Embryonic facial prominence (tissue), 1 donor: ENCODE data around the gene SFN.
"Not testable (repeated sequence)": the region's sequence is repeated elsewhere in the genome, so short reads cannot be mapped to it uniquely, and the experiment has no call there.

ENCODE experiments used
- DNase-seq: peaks from one replicate; pipeline ENCODE4 v3.0.0-alpha.2; 2016; ENCODE audit errors: extremely low spot score

The SFN gene

DNA sequence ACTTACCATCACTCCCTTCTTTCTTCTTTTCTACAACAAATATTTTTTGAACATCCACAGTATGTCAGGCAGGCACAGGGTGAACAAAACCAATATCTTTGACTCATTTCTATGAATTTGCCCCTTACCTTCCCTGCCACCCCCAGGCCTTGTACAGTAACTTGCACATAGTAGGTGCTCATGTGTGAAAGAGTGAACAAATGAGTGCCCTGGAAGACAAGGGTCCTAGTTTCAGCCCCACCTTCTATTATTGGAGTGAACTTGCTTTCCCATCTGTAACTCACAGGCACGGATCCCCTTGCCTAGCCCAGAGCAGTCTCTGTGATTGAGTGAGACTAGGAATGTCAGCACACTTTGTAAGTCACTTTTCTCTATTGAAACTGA is 23.6 kb upstream of the SFN start:
- no peak for DNase-seq

DNA sequence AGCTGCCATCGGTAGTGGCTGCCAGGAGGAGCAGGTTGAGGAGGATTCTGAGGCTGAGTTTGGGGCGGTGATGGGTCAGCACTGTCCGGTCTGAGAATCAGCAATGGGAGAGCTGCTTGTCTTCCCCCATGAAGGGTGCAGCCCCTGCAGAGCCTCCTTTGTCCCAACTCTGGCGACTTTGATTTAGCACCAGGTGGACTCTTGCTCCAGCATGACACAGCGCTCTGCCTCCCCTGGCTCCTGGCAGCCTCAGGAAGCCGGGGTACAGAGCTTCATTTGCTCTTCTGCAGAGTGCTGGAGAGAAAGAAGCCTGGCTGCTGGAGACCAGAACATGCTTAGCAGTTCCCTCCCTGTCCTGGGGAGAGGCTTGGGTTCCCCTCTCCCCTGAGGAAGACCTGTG is 23.2 kb upstream of the SFN start:
- DNase-seq, result no peak

DNA sequence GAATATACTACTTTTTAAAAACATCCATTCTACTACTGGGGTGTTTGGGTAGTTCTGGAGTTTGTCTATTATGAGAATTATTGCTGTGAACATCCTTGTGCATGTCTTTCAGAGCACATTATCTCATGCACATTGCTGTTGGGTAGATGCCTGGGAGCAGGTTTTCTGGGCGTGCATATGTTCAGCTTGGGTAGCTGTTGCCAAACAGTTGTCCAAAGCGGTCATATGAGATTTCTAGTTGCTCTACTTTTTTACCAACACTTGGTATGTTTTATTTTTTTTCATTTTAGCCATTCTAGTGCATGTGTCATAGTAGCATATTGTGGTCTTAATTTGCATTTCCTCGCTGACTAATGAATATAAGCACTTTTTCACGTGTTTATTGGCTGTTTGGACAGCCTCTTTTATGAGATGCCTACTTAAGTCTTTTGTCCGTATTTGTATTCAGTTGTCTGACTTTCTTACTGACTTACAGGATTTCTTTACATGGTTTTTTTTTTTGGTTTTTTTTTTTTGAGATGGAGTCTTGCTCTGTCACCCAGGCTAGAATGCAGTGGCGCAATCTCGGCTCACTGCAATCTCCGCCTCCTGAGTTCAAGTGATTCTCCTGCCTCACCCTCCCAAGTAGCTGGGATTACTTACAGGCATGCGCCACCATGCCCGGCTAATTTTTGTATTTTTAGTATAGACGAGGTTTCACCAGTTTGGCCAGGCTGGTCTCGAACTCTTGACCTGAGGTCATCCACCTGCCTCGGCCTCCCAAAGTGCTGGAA is 18.3 kb upstream of the SFN start:
- no peak for DNase-seq

DNA sequence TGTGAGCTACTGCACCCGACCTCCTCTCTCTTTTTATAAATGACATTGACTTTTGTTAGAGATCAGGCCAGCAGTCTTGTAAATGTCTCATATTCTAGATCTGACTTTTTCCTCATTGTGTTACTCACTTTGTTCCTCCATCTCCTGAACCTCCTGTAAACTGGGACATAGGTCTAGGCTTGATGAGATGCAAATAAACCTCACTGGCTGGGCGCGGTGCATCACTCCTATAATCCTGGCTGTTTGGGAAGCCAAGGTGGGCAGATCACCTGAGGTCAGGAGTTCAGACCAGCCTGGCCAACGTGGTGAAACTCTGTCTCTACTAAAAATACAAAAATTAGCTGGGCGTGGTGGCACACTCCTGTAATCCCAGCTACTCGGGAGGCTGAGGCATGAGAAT is 15.1 kb upstream of the SFN start:
- DNase-seq, result not testable (repeated sequence)

DNA sequence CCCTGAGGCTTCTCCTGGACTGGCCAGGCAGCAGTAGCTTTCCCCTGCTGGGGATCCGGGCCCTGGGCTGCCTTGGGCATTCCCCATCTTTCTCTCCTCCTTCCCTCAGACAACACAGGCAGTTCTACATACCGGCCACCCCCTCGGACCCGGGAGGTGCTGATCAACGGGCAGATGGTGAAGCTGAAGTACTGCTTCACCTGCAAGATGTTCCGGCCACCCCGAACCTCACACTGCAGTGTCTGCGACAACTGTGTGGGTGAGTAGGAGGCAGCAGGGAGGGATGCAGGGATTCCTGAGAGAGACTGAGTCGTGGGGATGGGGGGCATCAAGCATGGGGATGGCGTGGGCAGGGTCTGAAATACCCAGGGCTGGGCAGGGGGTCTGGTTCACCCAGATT is 14.4 kb upstream of the SFN start:
- no peak for DNase-seq

DNA sequence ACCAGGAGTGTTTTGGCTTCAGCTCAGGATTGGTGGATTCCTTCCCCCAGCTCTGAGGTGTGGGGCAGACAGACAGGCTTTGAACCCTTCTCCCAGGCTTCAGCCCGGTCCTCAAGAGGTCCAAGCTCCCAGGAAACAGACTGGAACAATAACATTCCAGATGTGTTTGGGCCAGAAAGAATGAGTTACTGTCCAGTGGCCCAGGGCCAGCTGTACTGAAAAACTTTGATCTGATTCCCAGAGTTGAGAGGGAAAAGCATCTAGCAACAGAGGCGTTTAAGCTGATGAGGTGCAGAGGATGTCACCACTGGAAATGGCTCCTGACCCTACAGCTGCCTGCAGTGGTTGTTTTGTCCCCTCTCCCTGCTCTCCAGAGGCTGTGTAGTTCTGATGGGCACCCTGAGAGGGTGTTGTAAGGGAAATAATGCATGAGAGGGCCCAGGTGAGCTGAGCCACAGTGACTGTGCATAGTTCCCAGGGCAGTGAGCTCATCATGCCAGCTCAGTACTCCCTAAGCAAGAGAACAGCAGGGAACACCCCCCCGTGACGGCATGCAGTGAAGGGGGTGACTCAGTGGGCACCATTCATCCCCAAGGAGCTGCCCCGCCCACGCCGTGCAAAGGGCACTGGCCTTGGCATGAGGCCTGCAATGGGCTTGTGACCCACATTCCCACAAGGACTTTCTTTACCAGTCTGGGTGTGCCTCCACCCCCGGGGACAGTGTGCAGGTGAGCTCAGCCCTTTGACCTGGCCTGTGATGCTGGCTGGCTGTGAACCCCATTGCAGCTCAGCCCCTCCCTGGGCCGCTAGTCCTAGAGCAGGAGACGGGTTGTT is 13.8 kb upstream of the SFN start:
- DNase-seq, result no peak

DNA sequence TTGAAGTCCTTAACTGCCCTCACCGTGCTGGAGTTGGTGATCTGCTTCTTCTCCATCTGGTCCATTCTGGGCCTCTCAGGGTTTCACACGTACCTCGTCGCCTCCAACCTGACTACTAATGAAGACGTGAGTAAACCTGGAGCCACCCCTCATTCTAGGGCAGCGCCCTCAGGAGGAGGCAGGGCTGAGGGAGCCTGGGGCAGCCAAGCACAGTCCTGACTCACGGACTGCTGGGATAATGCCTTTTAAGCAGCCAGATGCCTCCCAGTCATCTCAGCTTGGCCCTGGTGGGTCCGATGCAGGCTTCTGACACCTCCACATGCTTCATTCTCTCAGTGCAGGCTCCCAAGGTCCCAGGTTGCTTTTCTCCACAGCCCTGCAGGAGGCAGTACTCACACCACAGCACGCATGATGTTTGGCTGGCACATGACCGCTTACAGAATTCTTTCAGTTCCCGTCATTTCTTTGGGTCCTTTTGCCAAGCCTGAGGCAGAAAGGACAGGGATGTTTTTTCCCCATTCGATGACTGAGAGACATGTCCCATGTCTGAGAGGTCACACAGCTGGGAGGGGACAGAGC is 11.8 kb upstream of the SFN start:
- DNase-seq, result no peak

DNA sequence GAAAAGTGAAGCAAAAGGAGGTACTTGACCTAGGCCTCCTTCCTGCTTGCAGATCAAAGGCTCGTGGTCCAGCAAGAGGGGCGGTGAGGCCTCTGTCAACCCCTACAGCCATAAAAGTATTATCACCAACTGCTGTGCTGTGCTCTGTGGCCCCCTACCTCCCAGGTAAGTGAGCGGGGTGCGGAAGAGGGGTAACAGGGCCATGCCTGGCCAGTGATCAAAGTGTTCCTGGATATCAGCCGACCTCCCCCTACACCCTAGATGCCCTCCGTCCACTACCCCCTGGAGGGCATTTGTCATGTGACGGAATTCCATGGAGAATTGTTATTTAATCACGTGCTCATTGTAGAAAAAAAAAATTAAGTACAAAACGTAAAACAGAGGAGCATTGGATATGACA is 10.2 kb upstream of the SFN start:
- no peak for DNase-seq

DNA sequence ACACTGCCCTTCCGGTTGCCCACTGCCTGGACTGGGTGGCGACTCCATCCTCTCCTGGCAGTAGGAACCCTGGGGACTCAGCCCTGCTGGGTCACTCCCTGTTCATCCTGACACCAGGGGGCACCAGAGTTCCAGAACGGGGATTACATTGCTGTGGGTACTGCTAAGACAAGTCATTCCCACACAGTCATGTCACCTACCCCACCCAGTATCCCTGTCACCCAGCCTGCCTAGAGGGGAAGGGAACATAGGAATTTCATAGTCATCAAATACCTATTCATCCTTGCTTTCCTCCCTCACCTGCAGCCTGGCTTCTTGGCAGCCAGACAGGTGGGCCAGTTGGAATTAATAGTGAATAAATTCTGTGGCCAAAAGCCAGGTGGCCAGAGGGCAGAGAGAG is 9.8 kb upstream of the SFN start:
- no peak for DNase-seq

DNA sequence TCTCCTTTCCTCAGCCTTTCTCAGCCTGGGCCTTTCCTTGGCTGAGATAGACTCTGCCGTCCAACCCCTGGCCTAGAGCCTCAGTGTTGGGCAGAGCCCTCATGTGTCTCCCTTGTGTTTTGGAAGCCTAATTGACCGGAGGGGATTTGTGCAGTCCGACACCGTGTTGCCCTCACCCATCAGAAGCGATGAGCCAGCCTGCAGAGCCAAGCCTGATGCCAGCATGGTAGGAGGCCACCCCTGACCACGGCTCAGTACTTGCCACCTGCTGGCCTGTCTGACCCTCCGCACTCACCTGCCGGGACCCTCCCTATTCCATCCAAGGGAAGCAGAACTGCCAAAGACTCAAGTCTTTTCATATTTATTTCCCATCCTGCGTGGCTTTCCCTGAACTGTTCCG is 9.3 kb upstream of the SFN start:
- DNase-seq, result no peak

DNA sequence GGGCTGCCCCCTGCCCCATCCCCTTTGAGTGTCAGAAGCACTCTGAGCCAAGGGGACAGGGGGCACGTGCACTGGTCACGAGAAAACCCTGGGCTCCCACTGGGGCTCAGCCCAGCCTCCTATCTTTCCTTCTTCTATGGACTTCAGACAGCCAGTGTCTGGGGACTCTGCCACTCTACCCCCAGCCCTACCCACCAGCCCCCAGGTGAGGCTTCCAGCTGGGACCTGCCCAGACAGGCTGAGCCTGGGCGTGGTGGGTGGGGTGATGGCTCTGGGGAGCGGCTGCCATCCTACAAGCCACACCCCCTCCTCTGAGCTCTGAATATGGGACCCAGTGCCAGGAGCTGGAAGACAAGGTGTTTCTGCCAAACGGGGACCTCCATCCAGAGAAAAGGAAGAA is 8.0 kb upstream of the SFN start:
- DNase-seq, result no peak

DNA sequence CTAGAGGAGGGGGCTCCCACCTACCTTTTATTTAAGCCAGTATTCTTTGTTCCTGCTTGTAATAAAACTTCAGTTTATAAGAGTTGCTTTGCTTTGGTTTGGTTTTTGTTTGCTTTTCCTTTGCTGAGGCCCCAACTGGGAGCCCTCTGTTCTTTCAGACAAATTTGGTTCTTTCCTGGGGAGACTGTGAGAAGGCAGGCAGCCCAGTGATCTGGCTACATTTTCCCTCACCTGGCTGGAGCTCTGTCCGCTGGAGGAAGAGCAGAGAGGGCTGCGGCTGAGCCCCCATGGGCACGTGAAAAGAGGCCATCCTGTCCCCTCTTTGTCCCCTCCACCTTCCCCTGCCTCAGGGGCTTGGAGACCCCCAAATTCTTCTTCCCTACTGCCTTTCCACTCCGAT is 7.3 kb upstream of the SFN start:
- no peak for DNase-seq

DNA sequence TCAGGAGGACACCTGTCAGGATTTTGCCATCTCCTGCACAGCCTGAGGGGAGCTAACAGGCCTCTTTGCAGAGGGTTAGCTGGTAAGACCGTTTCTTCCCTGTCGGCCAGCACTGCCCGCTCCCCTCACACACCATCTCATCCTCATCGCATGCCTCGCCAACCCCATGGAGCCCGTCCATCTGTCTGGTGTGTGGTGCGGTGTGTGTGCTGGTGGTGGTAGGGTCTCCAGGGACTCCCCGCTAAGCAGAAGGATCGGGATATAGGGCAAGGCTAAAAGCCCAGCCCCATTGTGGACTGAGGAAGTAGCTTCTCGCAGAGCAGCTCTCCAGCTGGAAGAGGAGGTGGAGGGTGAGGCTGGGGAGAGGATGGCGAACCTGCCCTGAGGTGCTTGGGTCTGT is 6.8 kb upstream of the SFN start:
- DNase-seq, result no peak

DNA sequence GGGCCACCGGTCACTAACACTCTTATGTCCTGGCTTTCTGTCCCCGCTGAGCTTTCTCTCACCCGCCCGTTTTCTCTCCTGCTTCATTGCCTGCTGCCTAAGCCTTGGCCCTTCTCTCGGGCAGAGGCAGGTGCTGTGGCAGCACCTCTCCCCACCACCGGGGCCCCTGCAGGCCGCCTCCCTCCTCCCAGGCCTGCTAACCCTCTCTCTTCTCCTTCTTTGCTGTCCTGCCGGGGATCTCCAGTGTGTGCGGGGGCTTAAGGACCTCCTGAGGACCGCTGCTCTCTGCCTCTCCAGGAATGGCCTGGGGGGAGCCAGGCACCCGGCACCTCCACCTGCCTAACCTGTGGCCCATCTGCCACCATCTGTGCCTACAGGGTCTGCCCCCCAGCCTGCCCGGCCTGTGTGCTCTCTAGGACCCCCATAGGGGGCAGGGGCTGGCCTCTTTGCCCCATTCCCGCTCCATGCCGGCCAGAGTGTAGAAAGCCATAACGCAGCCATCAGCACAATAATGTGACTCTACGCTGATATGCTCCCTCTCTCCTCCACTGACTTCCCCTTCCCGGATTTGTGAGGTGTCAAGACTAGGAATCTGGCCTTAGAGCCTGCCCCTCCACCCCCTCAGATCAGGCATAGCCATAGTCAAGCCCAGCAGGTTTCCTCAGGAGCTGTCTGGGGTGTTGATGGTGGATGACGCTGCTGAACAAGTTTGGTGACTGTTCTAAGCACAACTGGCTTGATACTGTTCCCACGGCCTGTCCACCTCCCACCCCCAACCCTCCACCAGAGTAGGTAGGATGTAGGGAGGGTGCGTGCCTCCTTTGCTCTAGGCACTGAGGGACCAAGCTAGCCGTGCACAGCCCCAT is 6.1 kb upstream of the SFN start:
- DNase-seq, result no peak

DNA sequence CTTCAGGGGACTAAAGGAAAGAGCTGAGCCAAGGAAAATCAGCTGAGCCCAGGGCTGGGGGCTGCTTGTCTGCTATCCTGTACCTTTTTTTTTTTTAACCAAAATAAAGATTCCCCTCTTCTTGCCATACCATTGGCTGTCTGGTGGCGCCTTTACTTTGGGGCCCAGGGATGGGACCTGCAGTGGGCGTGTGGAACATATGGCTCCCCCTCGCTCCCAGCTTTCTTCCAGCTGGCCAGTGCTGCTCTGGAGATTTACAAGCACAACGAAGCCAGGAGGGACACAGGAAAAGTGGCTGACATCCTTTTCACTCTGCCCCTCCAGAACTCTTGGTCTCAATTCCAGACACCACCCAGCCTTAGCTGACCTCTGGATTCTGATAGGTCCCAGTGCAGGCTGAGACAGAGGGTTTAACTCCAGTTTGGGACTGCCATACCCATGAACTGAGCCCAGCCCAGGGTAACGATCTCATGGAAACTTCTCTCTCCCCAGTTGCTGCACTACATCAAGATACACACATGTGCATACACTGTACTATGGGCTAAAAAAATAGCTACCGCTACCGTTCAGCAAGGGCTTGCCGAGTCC is 5.4 kb upstream of the SFN start:
- no peak for DNase-seq

DNA sequence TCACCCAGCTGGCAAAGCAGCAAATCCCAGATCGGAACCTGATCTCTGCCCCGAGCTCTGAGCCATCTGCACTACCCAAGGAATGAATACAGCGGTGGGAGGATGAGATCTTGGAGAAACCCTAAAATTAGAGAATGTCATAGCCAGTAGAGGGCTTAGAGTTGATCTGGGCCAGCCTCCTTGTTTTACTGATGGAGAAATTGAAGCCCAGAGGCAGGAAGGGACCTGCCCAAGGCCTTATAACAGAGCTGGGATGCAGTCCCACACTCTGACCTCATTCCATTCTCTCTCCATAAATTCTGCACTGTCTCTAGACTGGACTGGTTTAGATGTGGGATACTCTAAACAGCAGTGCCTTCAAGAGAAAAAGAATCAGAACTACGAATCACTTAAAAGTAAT is 4.8 kb upstream of the SFN start:
- no peak for DNase-seq

DNA sequence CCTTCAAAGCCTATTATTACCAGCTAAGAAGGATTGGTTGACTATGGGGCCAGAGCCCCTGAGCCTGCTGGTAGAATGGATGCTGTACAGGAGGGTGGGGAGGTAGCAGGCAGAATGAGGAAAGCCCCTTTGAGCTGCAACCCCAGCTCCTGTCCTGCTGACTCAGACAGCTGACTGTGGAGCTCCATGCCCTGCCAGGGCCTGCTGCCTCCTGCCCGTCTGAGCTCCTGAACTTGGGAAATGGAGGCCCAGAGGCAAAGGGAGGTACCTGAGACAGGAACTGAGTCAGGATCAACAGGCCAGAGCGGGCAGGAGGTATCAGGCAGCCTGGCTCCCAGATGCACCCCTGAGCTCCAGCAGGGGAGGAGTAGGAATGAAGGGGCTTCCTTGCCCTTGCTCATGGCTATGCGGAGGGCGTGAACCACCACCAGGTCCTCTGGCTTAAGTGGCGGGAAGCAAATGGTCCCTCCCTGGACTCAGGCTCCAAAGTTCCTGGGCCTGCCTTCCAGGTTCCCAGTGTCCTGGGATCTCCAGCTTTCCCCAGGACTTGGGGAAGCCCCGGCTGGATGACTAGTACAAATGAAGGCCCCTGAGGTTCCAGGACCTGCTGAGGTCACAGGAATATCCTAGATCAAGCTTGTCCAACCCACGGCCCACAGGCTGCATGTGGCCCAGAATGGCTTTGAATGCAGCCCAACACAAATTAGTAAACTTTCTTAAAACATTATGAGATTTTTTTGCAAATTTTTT is 3.9 kb upstream of the SFN start:
- no peak for DNase-seq

DNA sequence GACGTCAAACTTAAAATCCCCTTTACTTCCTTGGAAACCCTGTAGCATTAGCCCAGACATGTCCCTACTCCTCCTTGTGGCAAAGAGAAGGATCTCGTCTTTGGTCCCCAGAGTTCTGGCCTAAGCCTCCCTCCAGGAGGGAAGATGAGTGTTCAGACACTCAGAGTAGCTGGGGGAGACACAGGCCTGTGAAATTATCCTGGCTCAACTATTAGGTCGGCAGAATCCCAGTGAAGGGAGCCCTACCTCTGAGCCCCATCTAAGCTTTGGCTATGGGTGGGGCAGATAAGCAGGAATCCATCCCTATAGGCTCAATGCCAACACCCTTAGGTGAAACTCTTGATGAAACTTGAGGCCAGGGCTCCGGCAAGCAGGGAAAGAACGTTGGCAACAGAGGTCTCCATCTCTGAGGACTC is 1.7 kb upstream of the SFN start:
- no peak for DNase-seq

DNA sequence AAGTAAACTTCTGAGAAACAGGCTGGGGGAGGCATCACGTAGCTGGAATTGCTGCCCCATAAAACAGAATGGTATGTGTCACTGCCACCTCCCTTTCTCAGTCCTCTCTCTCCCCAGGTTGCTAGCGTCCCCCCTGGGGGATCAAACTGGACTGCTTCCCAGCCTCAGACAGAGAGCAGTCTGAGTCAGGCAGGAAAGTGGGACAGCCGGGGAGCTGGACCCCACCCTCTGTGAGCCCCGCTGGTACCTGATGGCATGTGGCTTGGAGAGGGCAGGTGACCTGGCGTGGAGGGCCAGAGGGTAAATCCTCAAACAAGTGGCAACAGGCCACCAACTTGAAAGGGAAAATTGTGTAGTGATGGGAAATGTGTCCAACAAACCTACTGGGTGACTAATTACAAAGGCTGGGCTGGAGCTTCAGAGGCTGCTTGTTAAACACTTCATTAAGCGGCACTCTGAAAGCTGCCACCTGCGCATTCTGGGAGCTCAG is 1.0 kb upstream of the SFN start:
- no peak for DNase-seq

DNA sequence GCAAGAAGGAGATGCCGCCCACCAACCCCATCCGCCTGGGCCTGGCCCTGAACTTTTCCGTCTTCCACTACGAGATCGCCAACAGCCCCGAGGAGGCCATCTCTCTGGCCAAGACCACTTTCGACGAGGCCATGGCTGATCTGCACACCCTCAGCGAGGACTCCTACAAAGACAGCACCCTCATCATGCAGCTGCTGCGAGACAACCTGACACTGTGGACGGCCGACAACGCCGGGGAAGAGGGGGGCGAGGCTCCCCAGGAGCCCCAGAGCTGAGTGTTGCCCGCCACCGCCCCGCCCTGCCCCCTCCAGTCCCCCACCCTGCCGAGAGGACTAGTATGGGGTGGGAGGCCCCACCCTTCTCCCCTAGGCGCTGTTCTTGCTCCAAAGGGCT is 732 bp downstream of the SFN start:
- no peak for DNase-seq
